LNCaP clone FGC (cell line): ENCODE data around the gene UBE2D3.

ENCODE experiments used
- DNase-seq: peaks from one replicate; pipeline ENCODE4 v3.0.0-alpha.2; 2011; ENCODE audit warnings: low read depth
- H3K4me3 ChIP-seq: 2 replicates; pipeline ENCODE4 v1.5.1; 2011; ENCODE audit warnings: mild to moderate bottlenecking, low read depth, low read length, control low read depth
- CTCF ChIP-seq: IDR thresholded peaks from 2 replicates; pipeline ENCODE4 v1.5.1; 2012; ENCODE audit warnings: mild to moderate bottlenecking; ENCODE audit not compliant: control insufficient read depth, insufficient read depth; ENCODE audit errors: extremely low read depth

The UBE2D3 gene

GRCh38 chr4:102792361-102792936 is 34.9 kb downstream of the UBE2D3 start:
- no peak for TF ChIP-seq CTCF
- no peak for DNase-seq
- no peak overlapping the region for H3K4me3 ChIP-seq

GRCh38 chr4:102791318-102791835 is 36.0 kb downstream of the UBE2D3 start:
- no peak overlapping the region for H3K4me3 ChIP-seq
- DNase-seq: no peak
- TF ChIP-seq CTCF: no peak

GRCh38 chr4:102789317-102789717 is 38.0 kb downstream of the UBE2D3 start:
- DNase-seq: no peak
- TF ChIP-seq CTCF: no peak
- no peak overlapping the region for H3K4me3 ChIP-seq

- no peak overlapping the region for H3K4me3 ChIP-seq
- DNase-seq: no peak
- no peak for TF ChIP-seq CTCF
Measured at GRCh38 chr4:102787944-102788343, 39.4 kb downstream of the UBE2D3 start.

- no peak overlapping the region for H3K4me3 ChIP-seq
- TF ChIP-seq CTCF: no peak
- no peak for DNase-seq
Measured at GRCh38 chr4:102787096-102787881, 40.1 kb downstream of the UBE2D3 start.

- no peak overlapping the region for H3K4me3 ChIP-seq
- DNase-seq: no peak
- TF ChIP-seq CTCF: no peak
Measured at GRCh38 chr4:102786279-102786678, 41.1 kb downstream of the UBE2D3 start.
